ENCODE measurements around the gene SND1.

DNA sequence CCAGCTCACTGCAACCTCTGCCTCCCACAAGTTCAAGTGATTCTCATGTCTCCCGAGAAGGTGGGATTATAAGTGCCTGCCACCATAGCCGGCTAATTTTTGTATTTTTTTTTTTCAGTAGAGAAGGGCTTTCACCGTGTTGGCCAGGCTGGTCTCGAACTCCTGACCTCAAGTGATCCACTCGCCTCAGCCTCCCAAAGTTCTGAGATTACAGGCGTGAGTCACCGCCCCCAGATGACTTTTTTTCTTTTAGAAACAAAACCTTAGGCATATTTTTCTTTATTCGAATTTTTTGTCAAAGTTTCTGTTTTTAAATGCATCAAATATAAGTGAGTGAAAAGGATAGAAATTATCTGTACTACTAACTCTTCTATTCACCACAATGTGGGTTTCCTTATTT lies 266.1 kb downstream of the SND1 start:
- TF ChIP-seq, protein P1, sequence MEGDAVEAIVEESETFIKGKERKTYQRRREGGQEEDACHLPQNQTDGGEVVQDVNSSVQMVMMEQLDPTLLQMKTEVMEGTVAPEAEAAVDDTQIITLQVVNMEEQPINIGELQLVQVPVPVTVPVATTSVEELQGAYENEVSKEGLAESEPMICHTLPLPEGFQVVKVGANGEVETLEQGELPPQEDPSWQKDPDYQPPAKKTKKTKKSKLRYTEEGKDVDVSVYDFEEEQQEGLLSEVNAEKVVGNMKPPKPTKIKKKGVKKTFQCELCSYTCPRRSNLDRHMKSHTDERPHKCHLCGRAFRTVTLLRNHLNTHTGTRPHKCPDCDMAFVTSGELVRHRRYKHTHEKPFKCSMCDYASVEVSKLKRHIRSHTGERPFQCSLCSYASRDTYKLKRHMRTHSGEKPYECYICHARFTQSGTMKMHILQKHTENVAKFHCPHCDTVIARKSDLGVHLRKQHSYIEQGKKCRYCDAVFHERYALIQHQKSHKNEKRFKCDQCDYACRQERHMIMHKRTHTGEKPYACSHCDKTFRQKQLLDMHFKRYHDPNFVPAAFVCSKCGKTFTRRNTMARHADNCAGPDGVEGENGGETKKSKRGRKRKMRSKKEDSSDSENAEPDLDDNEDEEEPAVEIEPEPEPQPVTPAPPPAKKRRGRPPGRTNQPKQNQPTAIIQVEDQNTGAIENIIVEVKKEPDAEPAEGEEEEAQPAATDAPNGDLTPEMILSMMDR (IDR thresholded peaks at IDR 0.05) = no peak
- TF ChIP-seq POLR2A (IDR thresholded peaks at IDR 0.05) = no peak
